Activated CD8-positive, alpha-beta memory T cell treated with anti-CD3 and anti-CD28 coated beads, Interleukin-2, amount 50 U/mL, for 1 hour (primary cell): ENCODE data around the gene ZBTB7C.

Experiments used
- DNase-seq: peaks from one replicate; pipeline ENCODE4 v3.0.0-alpha.2; 2020; ENCODE audit errors: extremely low read depth

The ZBTB7C gene

GRCh38 chr18:48140731-48141130, 268.5 kb downstream of the ZBTB7C start:
- DNase-seq: no peak

GRCh38 chr18:48139431-48140347, 269.5 kb downstream of the ZBTB7C start:
- DNase-seq: no peak

- no peak for DNase-seq
Measured at GRCh38 chr18:48138660-48139430, 270.3 kb downstream of the ZBTB7C start.

- DNase-seq: no peak
Measured at GRCh38 chr18:48138210-48138609, 271.0 kb downstream of the ZBTB7C start.

GRCh38 chr18:48137374-48138081, 271.7 kb downstream of the ZBTB7C start:
- DNase-seq: no peak

- DNase-seq: no peak
Measured at GRCh38 chr18:48136827-48137373, 272.3 kb downstream of the ZBTB7C start.

- DNase-seq: no peak
Measured at GRCh38 chr18:48136051-48136826, 272.9 kb downstream of the ZBTB7C start.

- no peak for DNase-seq
Measured at GRCh38 chr18:48135436-48135966, 273.7 kb downstream of the ZBTB7C start.

- no peak for DNase-seq
Measured at GRCh38 chr18:48134609-48135008, 274.6 kb downstream of the ZBTB7C start.

GRCh38 chr18:48133671-48134251, 275.4 kb downstream of the ZBTB7C start:
- DNase-seq: no peak

- no peak for DNase-seq
Measured at GRCh38 chr18:48132797-48133655, 276.2 kb downstream of the ZBTB7C start.

- DNase-seq: no peak
Measured at GRCh38 chr18:48131042-48131441, 278.1 kb downstream of the ZBTB7C start.

- no peak for DNase-seq
Measured at GRCh38 chr18:48129621-48130082, 279.5 kb downstream of the ZBTB7C start.

- no peak for DNase-seq
Measured at GRCh38 chr18:48127606-48128005, 281.6 kb downstream of the ZBTB7C start.

GRCh38 chr18:48126240-48126639, 282.9 kb downstream of the ZBTB7C start:
- DNase-seq: no peak

- DNase-seq: no peak
Measured at GRCh38 chr18:48125724-48126123, 283.5 kb downstream of the ZBTB7C start.

GRCh38 chr18:48124857-48125626, 284.1 kb downstream of the ZBTB7C start:
- DNase-seq: no peak

GRCh38 chr18:48123941-48124340, 285.2 kb downstream of the ZBTB7C start:
- no peak for DNase-seq

GRCh38 chr18:48123324-48123723, 285.9 kb downstream of the ZBTB7C start:
- DNase-seq: no peak
